Prostate gland (tissue), 2 donors: ENCODE measurements around the gene CYB561D1.

Experiments used
- POLR2A ChIP-seq: fragments of 450-650 bp; IDR thresholded peaks from one replicate; pipeline ENCODE4 v1.6.1; 2016; ENCODE audit warnings: antibody characterized with exemption, mild to moderate bottlenecking
- POLR2AphosphoS5 ChIP-seq: sonication (generic); formaldehyde crosslinking; IDR thresholded peaks from one replicate; pipeline ENCODE4 v1.6.1; 2017; ENCODE audit warnings: antibody characterized with exemption
- TF ChIP-seq, protein P1 (sequence below), 4 experiments: fragments of 200-600 bp in 2 of 4; fragments of 450-650 bp in 2 of 4; sonication (generic) in 2 of 4; IDR thresholded peaks; 1 replicate in 3 of 4; 2 replicates in 1 of 4; pipeline ENCODE4 v1.5.1; 2016 to 2019; ENCODE audit warnings: antibody characterized with exemption in 4 of 4, mild to moderate bottlenecking in 2 of 4, moderate library complexity in 2 of 4

DNA sequence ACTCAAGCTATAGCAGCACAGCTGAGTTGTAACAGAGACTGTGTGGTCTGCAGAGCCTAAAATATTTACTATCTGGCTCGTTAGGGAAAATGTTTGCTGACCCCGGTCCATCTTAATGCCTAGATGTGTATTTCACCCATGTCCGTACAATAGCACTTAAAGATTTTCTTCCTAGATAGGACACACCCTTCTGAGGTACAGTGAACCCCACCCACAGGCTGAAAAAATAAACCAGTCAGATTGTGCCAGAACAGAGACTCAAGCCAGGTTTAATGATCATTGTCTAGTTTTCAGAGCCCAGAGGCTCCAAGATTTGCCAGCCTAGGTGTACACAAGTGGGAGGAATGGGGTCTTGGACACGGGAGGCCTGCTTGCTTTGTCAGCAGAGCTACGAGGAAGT is 10.0 kb downstream of the CYB561D1 start:
- TF ChIP-seq, protein P1, sequence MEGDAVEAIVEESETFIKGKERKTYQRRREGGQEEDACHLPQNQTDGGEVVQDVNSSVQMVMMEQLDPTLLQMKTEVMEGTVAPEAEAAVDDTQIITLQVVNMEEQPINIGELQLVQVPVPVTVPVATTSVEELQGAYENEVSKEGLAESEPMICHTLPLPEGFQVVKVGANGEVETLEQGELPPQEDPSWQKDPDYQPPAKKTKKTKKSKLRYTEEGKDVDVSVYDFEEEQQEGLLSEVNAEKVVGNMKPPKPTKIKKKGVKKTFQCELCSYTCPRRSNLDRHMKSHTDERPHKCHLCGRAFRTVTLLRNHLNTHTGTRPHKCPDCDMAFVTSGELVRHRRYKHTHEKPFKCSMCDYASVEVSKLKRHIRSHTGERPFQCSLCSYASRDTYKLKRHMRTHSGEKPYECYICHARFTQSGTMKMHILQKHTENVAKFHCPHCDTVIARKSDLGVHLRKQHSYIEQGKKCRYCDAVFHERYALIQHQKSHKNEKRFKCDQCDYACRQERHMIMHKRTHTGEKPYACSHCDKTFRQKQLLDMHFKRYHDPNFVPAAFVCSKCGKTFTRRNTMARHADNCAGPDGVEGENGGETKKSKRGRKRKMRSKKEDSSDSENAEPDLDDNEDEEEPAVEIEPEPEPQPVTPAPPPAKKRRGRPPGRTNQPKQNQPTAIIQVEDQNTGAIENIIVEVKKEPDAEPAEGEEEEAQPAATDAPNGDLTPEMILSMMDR (IDR thresholded peaks at IDR 0.05), result no peak
- TF ChIP-seq POLR2A, result no peak
- no peak for TF ChIP-seq POLR2AphosphoS5
